NCI-H510A (cell line): ENCODE results near the gene BCDIN3D.

Experiments used
- DNase-seq: peaks from one replicate; lab custom pipeline; 2025; lab: John Stamatoyannopoulos, UW

BCDIN3D gene

GRCh38 chr12:49796606-49797448, 46.1 kb downstream of the BCDIN3D start:
- no peak for DNase-seq

- DNase-seq, result no peak
Measured at GRCh38 chr12:49796155-49796554, 46.8 kb downstream of the BCDIN3D start.

GRCh38 chr12:49795654-49796105, 47.2 kb downstream of the BCDIN3D start:
- no peak for DNase-seq

GRCh38 chr12:49794811-49795653, 47.9 kb downstream of the BCDIN3D start:
- DNase-seq, result no peak

- no peak for DNase-seq
Measured at GRCh38 chr12:49794021-49794420, 48.9 kb downstream of the BCDIN3D start.

GRCh38 chr12:49793620-49794019, 49.3 kb downstream of the BCDIN3D start:
- no peak for DNase-seq

GRCh38 chr12:49792976-49793580, 49.8 kb downstream of the BCDIN3D start:
- no peak for DNase-seq

GRCh38 chr12:49792181-49792970, 50.5 kb downstream of the BCDIN3D start:
- DNase-seq, result no peak

- DNase-seq, result no peak
Measured at GRCh38 chr12:49791700-49792099, 51.2 kb downstream of the BCDIN3D start.

GRCh38 chr12:49790741-49791555, 52.0 kb downstream of the BCDIN3D start:
- no peak for DNase-seq

- DNase-seq, result no peak
Measured at GRCh38 chr12:49789992-49790391, 52.9 kb downstream of the BCDIN3D start.

GRCh38 chr12:49787672-49788071, 55.2 kb downstream of the BCDIN3D start:
- no peak for DNase-seq
